SIG-M5 treated with dmso at 0.1 percent for 504 hours (cell line): ENCODE measurements around the gene CCSER2.
"Not testable (repeated sequence)": the region's sequence is repeated elsewhere in the genome, so short reads cannot be mapped to it uniquely, and the experiment has no call there.

Experiments
- DNase-seq: peaks from one replicate; lab custom pipeline; 2025; ENCODE audit not compliant: unreplicated experiment; lab: John Stamatoyannopoulos, UW

CCSER2 gene

GRCh38 chr10:84447701-84448400 lies 119.5 kb downstream of the CCSER2 start:
- DNase-seq, result no peak

DNA sequence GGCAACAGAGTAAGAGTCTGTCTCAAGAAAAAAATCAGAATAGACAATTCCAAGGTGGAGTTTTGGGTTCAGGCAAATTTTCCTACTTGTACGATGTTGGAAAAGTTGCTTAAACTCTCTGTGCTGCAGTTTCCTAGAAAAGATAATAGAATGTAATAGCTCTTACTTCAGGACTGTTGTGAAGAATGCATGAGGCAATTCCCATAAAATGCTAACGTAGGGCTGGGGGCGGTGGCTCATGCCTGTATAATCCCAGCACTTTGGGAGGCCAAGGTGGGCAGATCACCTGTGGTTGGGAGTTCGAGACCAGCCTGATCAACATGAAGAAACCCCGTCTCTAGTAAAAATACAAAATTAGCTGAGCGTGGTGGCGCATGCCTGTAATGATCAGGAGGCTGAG lies 121.0 kb downstream of the CCSER2 start:
- DNase-seq, result not testable (repeated sequence)

DNA sequence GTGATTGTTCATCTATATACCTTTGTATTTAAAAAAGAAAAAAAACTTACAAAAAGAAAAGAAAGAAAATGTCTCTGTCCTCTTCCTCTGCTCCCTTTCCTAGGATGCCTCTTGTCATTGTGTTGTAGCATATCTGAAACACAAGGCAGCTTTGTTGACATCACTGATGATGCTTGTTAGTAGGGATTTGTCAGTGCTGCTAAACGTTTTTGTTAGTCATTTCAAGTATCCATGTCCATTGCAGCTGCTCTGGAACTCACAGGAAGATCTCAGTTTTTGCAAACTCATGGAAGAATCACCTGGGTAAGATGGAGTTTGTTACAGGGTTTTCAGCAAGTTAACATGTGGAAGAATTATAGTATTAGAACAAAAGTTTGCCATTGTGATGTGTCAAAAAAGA lies 123.6 kb downstream of the CCSER2 start:
- no peak for DNase-seq

GRCh38 chr10:84453303-84453702 lies 124.9 kb downstream of the CCSER2 start:
- no peak for DNase-seq

DNA sequence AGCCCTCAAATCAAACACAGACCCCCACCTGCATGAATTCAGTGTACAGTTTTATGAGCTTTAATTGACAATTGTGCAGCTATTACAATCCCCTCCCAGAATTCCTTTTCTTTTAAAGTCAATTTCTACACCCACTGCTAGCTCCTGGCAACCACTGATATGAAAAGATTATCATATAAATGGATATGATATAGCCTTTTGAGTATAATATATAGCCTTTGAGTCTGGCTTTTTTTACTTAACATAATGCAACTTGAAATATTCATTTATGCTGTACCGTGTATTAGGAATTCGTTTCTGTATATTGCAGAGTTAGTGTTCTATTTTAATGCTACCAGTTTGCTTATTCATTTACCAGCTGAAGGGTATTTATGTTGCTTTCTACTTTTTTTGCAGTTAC lies 127.7 kb downstream of the CCSER2 start:
- no peak for DNase-seq

- DNase-seq, result no peak
Observed at GRCh38 chr10:84460520-84460919, 132.1 kb downstream of the CCSER2 start.

DNA sequence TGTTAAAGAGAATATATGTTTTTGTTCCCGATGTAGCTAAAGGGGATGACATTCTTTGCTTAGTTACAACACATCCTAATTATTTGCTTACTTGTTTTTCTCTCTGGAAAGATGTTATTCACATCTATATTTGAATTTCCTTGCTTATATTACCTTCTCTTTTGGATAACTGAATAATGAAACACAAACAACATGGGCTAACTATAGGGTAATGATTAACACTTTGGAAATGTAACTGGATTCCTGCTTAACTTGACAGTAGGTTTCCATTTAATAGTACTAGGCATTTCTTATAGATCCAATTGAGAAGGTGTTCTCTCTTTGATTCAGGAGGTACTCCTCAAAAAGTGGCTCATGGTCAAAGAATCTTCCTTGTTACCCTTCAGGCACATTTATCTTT lies 141.1 kb downstream of the CCSER2 start:
- no peak for DNase-seq

- DNase-seq, result no peak
Observed at GRCh38 chr10:84473136-84473535, 144.7 kb downstream of the CCSER2 start.

DNA sequence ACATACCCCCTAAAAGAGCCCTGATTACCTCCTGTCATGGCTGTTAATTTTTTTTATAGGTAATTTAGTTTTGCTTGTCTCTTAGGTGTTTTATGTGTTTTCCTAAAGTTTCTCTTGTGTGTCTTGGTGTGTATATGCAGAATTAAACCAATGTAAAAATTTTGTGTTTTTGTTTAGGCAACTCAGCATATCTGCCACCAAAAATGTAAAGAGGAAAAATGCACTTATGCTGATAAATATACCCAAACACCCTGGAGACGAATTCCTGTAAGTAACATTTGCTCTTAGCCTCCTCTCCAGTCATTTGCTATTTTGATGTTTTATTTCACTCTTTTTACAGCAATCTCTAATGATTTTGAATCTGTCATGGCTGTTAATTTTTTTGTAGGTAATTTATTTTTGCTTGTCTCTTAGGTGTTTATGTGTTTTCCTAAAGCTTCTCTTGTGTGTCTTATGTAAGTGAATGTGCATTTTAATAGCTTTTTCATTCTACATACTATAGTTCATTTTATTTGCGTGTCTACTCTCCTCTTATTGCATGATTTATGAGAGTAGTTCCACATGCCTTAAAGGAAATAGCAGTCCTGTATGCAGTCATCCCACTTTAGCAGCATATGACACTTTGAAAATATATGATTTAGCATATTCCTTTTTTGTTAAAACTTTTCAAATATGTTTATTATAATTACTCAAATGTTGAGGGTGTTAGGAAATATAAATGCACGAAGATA lies 149.2 kb downstream of the CCSER2 start:
- no peak for DNase-seq

DNA sequence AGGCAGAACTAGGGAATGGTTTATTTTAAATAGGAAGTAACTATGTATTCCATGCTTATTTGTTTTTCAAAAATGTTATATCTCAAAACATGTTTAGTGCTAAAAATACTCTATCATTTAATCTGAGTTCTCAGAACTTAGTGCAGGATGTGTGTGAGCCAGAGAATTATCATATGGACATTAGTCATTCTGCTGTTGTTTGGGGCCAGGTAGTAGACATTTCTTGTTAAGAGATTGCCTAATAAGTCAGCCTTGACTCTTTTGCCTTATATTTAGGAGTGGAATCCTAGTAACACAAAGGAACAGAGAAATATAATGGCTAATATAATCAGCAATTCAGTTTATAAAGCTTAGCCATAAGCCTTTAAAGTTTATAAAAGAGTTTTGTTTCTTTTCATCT lies 149.8 kb downstream of the CCSER2 start:
- no peak for DNase-seq

GRCh38 chr10:84478679-84479078 lies 150.3 kb downstream of the CCSER2 start:
- no peak for DNase-seq

DNA sequence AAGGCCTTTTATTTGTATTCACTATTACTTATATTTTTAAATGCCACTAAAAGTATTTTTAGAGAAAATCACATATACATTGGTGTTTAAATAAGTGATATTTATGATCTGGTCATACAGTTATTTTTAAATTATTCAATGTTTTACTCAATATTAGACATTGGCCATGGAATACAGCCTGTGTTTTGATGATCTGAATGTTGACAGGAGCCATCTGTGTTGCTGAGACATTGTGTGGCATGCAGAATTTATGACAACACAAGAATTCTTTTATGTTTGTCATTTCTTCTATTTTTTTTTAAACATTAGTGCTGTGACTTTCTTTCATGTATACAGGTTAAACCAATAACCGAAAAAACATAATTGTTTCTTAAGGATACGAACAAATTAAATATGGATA lies 156.2 kb downstream of the CCSER2 start:
- DNase-seq, result no peak

- DNase-seq, result no peak
Observed at GRCh38 chr10:84493361-84493760, 165.0 kb downstream of the CCSER2 start.

- no peak for DNase-seq
Observed at GRCh38 chr10:84493951-84494848, 165.8 kb downstream of the CCSER2 start.

- DNase-seq, result no peak
Observed at GRCh38 chr10:84494849-84495180, 166.4 kb downstream of the CCSER2 start.

DNA sequence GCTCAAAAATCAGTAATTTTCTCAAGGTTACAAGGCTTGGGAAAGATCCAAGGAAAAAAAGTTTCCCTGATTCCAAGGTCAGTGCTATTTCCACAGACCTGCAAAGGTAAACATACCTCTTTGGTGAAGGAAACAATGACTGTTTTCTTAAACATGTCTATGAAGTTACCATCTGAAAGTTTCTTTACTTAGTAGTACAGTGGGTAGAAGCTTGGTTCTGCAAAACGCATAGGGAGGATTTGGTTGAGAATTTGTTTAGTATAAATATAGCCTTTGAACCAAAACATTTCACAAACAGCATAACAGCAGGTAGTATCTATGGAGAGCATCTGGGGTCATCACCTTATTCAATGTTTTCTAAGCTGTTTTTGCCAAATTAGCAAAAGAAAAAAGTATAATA lies 169.6 kb downstream of the CCSER2 start:
- no peak for DNase-seq

DNA sequence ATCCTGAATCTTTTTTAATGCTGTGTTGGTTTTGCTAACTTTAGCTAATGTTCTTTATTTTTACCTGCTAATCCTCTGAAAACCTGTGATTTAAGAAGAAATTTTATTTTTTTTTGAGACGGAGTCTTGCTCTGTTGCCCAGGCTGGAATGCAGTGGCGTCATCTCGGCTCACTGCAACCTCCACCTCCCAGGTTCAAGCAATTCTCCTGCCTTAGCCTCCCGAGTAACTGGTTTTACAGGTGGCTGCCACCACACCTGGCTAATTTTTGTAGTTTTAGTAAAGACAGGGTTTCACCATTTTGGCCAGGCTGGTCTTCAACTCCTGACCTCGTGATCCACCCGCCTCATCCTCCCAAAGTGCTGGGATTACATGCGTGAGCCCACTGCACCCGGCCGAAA lies 170.7 kb downstream of the CCSER2 start:
- DNase-seq, result not testable (repeated sequence)

- DNase-seq, result no peak
Observed at GRCh38 chr10:84499846-84500245, 171.5 kb downstream of the CCSER2 start.

GRCh38 chr10:84510121-84510520 lies 181.7 kb downstream of the CCSER2 start:
- no peak for DNase-seq

- DNase-seq, result no peak
Observed at GRCh38 chr10:84511106-84511505, 182.7 kb downstream of the CCSER2 start.

- no peak for DNase-seq
Observed at GRCh38 chr10:84511709-84512285, 183.4 kb downstream of the CCSER2 start.
